GM13976 (cell line): ENCODE data around the gene NINL.

Experiments used
- DNase-seq: peaks from one replicate; pipeline ENCODE4 v3.0.0; 2012; ENCODE audit warnings: low spot score
- CTCF ChIP-seq: IDR thresholded peaks from 2 replicates; pipeline ENCODE4 v1.5.1; 2012; ENCODE audit warnings: borderline replicate concordance, mild to moderate bottlenecking; ENCODE audit not compliant: insufficient read depth; ENCODE audit errors: extremely low read depth, missing control alignments, control extremely low read depth
- in situ Hi-C: fragments of 300-500 bp; cut with MboI; formaldehyde crosslinking; loops from one replicate; pipeline ENCODE4 v1.12.0; 2022; ENCODE audit warnings: low sequenced_read_pairs, mixed read lengths, inconsistent platforms; ENCODE audit not compliant: unreplicated experiment

The NINL gene

DNA sequence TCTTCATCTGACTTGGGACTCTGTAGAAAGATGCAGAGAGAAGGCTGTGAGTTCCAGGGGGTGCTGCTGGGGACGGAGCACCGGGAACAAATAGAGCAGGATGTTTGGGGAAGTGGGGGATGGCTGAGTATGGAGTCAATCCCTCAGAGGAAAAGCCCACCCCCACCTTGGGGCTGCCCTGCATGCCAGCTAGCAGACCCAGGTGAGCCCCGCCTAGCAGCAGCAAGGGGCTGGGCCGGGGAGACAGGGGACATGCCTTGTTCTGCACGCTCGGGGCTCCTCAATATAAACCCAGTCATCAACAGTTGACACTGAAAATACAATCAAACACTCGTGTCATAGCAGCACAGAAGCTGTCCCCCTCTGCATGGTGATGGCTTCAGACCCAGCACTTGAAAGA lies 74.6 kb downstream of the NINL start:
- in situ Hi-C loops: no loop called here
- no peak for TF ChIP-seq CTCF
- DNase-seq: no peak

GRCh38 chr20:25510202-25510601 lies 75.1 kb downstream of the NINL start:
- in situ Hi-C loops: no loop called here

DNA sequence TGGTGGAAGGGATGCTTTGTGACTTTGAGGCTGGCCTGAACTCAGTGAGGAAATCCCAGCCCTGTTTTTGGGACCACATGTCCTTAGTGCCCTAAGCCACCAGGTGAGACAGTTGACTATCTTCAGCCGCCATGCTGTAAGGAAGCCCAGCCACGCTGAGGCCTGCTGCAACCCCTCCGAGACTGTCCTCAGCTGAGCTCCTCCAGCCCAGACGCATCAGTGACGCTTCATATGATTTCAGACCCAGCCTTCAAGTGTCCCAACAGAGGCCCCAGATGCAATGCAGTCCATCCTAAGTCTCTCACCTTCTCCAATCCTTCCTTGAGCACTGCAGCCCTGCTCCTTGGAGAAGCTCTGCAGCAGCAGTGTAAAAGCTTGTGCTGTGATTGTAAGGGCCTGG lies 76.2 kb downstream of the NINL start:
- DNase-seq: no peak
- in situ Hi-C loops: no loop called here
- no peak for TF ChIP-seq CTCF

More at GRCh38 chr20:25510202-25510601, 75.1 kb downstream of the NINL start:
- no peak for DNase-seq
- no peak for TF ChIP-seq CTCF

GRCh38 chr20:25508083-25508770 lies 77.1 kb downstream of the NINL start:
- TF ChIP-seq CTCF: no peak
- in situ Hi-C loops: no loop called here
- no peak for DNase-seq

- no peak for DNase-seq
- in situ Hi-C loops: no loop called here
- TF ChIP-seq CTCF: no peak
Observed at GRCh38 chr20:25507385-25508082, 77.8 kb downstream of the NINL start.

- TF ChIP-seq CTCF: no peak
- DNase-seq: no peak
- in situ Hi-C loops: no loop called here
Observed at GRCh38 chr20:25504366-25505135, 80.8 kb downstream of the NINL start.
